Measurements from ENCODE around the gene ZCCHC13. TPM values are rescaled to one million over a fixed set of nuclear protein-coding genes. Genes with fewer than 3 reads are reported as not detected.
"Not testable (repeated sequence)": the region's sequence is repeated elsewhere in the genome, so short reads cannot be mapped to it uniquely, and the experiment has no call there.

Gene ZCCHC13
- total RNA-seq, 2 donors from 2014 or later = not detected

DNA sequence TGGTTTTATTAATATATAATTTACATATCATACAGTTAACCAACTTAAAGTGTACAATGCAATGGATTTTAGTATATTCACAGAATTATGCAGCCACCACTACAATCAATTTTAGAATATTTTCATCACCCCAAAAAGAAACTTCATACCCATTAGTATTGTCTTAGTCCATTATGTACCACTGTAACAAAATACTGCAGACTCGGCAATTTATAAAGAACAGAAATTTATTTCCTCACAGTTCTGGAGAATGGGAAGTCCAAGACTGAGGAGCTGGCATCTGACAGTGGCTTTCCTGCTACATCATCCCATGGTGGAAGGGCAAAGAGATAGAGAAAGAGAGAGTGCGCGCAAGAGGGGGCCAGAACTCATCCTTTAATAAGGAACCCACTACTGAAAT is 8.9 kb upstream of the ZCCHC13 start:
- no peaks in the 10 kb centered on the region for H3K36me3 ChIP-seq
- TF ChIP-seq CTCF (IDR thresholded peaks at IDR 0.05) = no peak
- H3K9ac ChIP-seq (ENCODE audit: low read depth in 2 of 2, low read length in 2 of 2) = no peak overlapping the region
- intact Hi-C loops (cut with DNase I) = no loop called here
- no peak overlapping the region for H3K4me3 ChIP-seq
- H3K9me3 ChIP-seq = no peaks in the 10 kb centered on the region
- no peaks in the 10 kb centered on the region for H3K27me3 ChIP-seq
- no peaks in the 10 kb centered on the region for H3K4me1 ChIP-seq
- DNase-seq = no peak
- no peak overlapping the region for H3K27ac ChIP-seq

GRCh38 chrX:74297766-74298165 is 6.2 kb upstream of the ZCCHC13 start:
- Histone ChIP-seq H3K4me3 (no peak overlapping the region), H3K27me3 (no peaks in the 10 kb centered on the region), H3K36me3 (no peaks in the 10 kb centered on the region), H3K9me3 (no peaks in the 10 kb centered on the region), H3K27ac (no peak overlapping the region), H3K9ac (ENCODE audit: low read depth in 2 of 2, low read length in 2 of 2) (no peak overlapping the region), H3K4me1 (no peaks in the 10 kb centered on the region)
- intact Hi-C loops (cut with DNase I) = no loop called here
- no peak for DNase-seq
- no peak for TF ChIP-seq CTCF (IDR thresholded peaks at IDR 0.05)

- intact Hi-C loops (cut with DNase I) = no loop called here
- Histone ChIP-seq H3K4me3 (no peak overlapping the region), H3K4me1 (no peaks in the 10 kb centered on the region), H3K9ac (ENCODE audit: low read depth in 2 of 2, low read length in 2 of 2) (no peak overlapping the region), H3K9me3 (no peaks in the 10 kb centered on the region), H3K27ac (no peak overlapping the region), H3K27me3 (no peaks in the 10 kb centered on the region), H3K36me3 (no peaks in the 10 kb centered on the region)
- no peak for TF ChIP-seq CTCF (IDR thresholded peaks at IDR 0.05)
- no peak for DNase-seq
Observed at GRCh38 chrX:74300869-74301268, 3.1 kb upstream of the ZCCHC13 start.

DNA sequence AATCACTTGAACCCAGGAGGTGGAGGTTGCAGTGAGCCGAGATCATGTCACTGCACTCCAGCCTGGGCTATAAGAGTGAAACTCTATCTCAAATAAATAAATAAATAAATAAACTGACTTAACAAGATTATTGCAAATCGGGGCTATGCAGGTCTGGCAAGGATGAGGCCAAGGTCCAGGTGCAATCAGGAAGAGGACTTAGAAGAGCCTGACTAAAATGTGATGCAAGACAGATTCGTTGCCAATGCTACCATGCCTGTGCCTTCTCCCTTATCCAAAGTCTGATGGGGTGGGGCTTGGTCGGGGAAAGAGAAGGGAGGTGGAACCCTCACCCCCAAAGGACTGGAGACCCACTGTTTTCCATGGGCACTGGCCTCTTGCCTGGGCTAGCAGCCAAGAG is 14.7 kb downstream of the ZCCHC13 start:
- Histone ChIP-seq H3K27ac (no peak overlapping the region), H3K4me1 (no peaks in the 10 kb centered on the region), H3K27me3 (no peaks in the 10 kb centered on the region), H3K9ac (ENCODE audit: low read depth in 2 of 2, low read length in 2 of 2) (no peak overlapping the region), H3K36me3 (no peaks in the 10 kb centered on the region), H3K4me3 (no peak overlapping the region), H3K9me3 (no peaks in the 10 kb centered on the region)
- DNase-seq = peak; percentile 26
- no peak for TF ChIP-seq CTCF (IDR thresholded peaks at IDR 0.05)
- intact Hi-C loops (cut with DNase I) = no loop called here

GRCh38 chrX:74319321-74319720 is 15.3 kb downstream of the ZCCHC13 start:
- H3K27me3 ChIP-seq; DNase-seq; H3K9ac ChIP-seq (ENCODE audit: low read depth in 2 of 2, low read length in 2 of 2); H3K9me3 ChIP-seq; intact Hi-C loops (cut with DNase I); H3K27ac ChIP-seq; H3K4me3 ChIP-seq; H3K36me3 ChIP-seq; H3K4me1 ChIP-seq: not testable (repeated sequence)

DNA sequence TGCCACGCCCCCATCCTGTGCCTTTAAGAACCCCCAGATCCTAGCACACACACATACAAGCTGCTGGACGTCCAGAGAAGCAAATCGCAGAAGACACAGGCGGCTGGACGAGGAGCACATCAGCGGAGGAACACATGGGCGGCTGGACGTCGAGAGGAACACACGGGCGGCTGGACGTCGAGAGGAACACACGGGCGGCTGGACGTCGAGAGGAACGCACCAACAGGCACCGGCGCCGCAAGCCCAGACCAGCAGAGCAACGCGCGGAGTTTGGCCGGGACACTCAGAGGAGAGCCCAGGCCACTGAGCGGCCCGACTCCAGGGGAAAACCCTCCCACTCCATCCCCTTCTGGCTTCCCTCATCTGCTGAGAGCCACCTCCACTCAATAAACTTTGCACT is 17.2 kb downstream of the ZCCHC13 start:
- intact Hi-C loops (cut with DNase I) = no loop called here
- Histone ChIP-seq H3K4me1 (no peaks in the 10 kb centered on the region), H3K27ac (no peak overlapping the region), H3K4me3 (no peak overlapping the region), H3K9me3 (no peaks in the 10 kb centered on the region), H3K9ac (ENCODE audit: low read depth in 2 of 2, low read length in 2 of 2) (no peak overlapping the region), H3K36me3 (no peaks in the 10 kb centered on the region), H3K27me3 (no peaks in the 10 kb centered on the region)
- TF ChIP-seq CTCF (IDR thresholded peaks at IDR 0.05) = no peak
- DNase-seq = no peak

Data from colonic mucosa (tissue), 4 donors.